ENCODE results near the gene ARHGAP20.
A peak's percentile ranks its signal among the peaks of the same experiment; 100 is the strongest.
"Not testable (repeated sequence)": the region's sequence is repeated elsewhere in the genome, so short reads cannot be mapped to it uniquely, and the experiment has no call there.

The ARHGAP20 gene

DNA sequence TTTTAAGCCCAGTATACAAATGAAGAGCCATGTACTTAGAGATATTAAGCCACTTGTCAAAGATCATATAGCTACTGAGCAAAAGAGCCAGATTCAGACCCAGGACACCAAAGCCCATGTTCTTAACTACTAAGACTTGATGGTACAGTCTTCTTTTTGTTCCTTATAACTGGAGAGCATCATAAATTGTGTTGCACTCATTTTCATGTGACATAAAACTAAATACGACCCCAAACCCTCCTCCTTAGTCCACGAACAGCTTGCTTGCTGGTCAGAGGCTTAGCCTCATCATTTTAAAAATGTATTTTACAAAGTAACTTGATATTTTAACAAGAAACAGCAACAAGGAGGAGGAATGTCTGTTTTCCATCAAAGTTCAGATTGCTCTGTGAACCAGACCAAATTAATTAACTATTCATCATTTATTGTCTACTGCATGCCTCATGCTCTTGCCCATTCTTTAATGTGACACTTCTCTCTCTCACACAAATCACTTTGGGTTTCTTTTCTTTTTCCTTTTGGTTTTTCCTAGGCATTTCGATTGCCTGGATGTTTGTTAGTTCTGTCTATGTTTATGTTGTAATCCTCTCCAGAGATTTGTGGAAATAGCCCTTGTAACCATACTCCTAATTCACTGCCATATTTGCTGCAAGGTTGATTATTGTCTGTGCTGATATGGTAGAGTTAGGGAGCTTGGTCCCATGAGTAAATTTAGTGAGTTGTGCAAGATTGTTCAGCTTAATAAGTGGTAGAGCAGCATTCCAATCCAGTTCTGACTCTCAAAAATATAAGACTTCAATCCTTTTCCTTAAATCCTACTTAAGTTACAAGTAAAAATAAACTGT is 8.4 kb upstream of the ARHGAP20 start:
- DNase-seq (ENCODE audit: low spot score) = no peak

DNA sequence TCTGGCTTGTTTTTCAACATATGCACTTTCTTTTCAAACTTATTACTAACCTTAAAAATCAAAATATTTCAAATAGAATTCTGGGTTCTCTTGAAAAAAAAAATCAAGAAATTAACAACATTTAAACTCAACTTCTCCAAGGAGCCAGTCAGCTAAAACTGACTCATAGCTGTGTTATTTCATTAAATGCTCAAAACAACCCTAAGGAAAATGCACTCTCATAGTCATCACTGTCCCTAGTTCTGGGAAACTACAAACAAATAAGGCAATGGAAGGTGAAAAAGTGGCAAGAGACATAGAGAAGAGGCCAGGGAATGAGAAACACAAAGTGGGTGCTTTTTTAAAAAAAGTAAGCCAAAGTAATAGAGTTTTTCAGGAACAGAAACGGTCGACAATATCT is 4.1 kb upstream of the ARHGAP20 start:
- DNase-seq (ENCODE audit: low spot score) = no peak

DNA sequence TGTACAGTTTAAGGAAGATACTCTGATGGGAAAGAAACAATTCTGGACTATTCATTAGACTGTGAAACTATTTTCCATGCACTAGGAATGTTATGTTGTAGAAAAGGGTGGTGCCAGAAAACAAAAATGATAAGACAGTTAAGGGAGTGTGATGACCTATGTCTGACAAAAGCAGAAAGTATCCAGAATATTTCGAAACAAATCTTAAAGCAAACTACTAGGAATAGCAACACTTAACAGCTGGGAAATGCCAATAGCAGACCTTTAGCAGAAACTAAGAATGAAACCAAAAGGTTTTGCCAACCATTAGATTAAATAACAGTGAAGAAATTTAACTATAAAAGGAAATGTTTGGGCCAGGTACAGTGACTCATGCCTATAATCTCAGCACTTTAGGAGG is 3.3 kb upstream of the ARHGAP20 start:
- DNase-seq (ENCODE audit: low spot score) = no peak

DNA sequence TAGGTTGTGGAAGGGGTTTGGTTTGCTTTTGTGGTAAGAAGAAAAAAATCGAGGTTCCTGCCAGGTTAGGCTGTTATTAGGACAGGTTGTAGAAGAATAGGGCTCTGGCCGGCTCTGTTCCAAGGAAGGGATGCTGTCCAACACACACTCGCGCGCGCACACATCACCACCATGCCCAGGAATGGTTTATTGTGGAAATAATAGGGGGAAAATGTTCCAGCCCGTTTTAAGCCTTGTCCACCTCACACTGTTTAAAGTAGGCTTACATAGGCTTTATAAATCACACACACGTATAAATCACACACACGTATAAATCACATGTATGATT is 1.2 kb upstream of the ARHGAP20 start:
- no peak for DNase-seq (ENCODE audit: low spot score)

DNA sequence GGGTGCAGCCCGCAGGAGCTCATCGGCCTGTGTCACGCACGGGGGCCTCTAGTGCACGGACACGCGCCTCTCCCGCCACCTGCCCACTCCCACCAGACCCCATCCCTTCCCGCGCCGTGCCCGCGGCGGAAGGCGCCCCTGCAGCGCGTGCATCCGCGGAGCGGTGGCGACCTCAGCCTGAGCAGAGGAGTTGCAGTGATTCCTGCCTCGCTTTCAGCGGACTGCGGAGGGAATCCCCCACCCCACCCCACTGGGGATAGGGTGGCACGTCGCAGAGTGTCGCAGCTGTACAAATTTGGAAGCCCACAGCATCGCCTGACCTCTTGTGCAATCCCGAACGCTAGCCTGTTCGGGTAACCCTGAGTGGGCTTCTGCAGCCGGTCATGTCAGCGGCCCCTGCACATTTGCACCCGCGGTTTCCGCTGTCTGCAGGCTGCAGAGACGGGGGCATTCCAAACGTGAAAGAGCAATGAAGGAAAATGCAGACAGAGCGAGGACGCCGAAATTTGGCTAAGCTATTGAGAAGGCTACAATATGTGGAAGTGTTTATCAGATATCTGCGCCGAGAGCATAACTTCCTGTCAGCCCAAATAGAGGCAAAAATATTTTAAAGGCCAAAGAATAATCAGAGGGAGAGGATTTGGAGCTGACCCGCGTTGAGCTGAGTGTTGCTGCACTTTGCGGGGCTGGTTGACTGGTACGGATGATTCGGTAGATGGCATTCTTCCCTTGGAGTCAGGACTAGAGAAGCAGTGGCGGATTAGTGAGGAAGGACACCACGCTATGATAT is 617 bp upstream of the ARHGAP20 start:
- DNase-seq (ENCODE audit: low spot score) = peak; percentile 16

DNA sequence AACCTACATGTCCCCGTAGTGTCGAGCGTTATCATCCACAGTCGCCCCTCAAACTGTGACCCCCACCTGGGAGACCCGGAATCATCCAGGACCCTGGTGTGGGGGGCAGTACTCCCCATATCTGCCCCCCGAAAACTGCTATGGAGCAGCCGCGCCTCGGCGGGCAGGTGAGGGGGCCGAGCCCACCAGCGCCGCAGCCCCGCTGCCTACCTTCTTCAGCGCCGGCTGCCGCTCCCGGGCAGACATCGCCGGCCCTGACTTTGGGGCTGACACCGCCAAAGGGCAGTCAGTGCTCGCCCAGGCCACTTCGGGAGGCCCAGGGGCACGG is 825 bp downstream of the ARHGAP20 start:
- DNase-seq (ENCODE audit: low spot score) = no peak

DNA sequence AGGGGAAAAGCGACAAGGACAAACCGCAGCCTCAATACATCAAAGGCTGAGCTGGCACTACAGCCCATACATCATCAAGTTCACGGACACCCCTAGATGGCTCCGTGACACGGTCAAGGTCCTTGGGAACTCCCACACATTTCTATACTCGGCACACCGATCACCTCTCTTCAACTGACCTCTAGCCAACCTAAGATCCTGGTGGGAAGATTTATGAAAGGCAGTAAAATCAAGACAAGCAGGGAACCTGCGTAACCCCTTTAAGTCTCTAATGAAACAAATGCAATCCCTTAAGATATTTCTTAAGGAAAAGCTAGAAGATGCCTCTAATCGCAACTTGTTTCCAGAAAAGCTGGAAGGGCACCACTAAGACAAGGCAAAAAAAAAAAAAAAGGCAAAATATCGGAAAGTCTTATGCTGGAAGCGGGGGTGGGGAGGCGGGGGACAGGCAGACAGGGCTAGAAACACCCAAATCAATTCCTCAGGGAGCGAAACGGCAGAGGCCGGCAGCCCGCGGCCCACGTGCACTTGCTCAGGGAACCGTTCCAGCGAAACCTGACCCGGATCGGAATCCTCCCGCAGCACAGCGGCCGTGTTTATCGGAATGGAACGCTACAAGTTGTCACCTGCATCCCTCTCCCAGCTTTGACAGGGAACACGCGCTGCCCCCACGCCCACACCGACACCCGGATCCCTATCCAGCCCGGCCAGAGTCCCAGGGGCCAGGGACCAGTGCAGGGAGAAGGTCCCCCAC is 1.4 kb downstream of the ARHGAP20 start:
- DNase-seq (ENCODE audit: low spot score) = no peak

DNA sequence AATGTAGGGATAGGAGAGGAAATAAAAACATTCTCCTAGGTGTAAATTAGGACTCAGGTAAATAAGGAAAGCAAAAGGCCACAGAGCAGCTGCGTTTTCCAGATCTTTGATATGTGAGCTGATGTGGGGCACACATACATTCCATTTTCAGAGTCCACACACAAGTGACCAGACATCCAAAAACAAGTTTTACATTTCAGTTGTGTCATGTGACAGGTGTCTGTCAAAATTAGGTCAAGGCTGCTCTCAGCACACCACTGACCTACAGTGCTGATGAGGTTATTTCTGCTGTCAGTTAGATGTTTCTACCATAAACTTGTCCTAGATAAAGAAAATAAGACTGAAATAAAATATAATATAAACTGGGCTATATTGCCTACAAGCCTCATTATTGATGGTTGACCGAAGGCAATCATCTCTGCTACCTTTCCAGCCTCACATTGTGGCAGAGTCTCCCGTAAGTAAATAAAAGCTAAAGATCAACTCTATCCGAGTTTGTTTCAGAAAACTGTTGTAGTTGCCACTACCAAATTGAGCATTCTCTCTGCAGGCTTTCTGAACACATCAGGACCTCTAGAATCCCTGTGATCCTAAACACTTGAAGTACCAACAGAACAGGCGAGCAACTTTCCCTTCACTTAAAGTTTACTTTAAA is 7.9 kb downstream of the ARHGAP20 start:
- DNase-seq (ENCODE audit: low spot score) = no peak

DNA sequence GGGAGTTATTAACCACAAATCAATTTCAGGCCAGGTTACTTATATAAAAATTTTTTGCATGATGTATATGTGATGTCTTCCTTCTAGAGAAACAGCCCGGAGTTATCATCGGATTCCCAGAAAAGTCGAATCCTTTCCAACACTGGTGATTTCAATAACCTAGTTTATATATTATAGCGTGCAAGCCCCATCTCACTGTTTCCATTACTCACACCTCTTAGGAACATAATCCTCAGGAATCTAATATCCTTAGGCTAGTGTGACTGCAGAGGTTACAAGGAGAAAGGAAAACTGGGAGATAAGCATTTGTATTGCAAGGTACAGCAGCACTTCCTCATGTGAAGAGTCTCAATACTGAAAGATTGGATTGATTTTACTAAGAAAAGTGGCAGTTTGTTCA is 20.3 kb downstream of the ARHGAP20 start:
- DNase-seq (ENCODE audit: low spot score) = no peak

DNA sequence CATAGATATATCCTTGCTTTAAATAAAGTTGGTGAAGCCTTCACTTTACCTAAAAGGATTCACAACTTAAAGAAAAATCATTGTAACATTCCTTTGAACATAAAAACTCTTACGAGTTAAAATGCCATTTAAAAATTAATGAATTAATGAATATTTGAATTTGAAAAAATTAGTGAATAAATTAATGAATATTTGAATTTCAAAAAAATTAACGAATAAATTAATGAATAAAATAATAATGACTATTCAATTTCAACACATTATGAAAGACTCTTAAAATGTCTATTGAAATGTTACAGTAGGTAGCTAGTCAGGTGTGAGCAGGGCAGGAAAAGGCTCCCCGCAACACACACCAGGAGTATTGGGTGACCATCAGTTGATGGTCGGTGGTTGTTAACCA is 22.9 kb downstream of the ARHGAP20 start:
- DNase-seq (ENCODE audit: low spot score) = no peak

DNA sequence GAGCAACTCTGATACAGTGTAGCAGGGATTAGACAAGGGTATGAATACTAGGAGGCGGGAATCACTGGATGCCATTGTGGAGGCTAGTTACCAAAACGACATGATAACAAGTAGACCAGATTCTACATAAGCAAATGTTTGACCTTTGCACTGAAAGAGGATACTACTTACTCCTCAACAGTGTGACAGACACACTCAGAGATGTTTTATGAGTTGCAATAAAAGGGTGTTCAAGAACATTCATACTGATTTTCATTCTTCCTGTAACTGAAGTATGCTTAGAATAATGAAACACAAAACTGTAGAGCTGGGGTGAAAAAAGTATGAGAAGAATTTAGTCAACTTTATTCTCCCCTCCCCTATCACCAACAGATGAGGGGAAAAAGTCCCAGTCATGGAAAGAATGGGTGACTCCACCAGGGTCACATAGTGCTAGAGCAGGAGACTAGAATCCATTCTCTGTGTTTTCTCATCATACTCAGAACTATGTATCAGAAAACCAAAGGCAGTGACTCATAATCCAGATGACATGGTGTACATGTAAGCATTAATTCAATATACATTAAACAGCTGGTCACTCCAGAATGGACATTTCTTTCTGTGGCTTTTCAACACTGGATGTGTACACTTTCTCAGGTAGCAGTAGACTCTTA is 32.8 kb downstream of the ARHGAP20 start:
- DNase-seq (ENCODE audit: low spot score) = no peak

DNA sequence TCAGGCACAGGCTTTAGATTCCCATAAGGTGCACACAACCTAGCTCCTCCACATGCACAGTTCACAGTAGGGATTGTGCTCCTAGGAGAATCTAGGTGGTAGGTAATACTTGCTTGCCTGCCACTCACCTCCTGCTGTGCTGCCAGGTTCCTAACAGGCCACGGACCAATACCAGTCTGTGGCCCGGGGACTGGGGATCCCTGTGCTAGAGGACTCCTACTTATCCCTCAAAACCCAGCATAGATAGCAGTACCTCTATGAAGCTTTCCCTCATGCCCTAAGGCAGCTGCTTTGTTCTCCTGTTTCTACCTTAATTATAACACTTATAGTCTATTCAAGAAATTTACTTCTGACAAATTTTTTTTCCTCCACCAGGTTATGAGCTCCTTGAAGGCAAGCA is 36.7 kb downstream of the ARHGAP20 start:
- no peak for DNase-seq (ENCODE audit: low spot score)

DNA sequence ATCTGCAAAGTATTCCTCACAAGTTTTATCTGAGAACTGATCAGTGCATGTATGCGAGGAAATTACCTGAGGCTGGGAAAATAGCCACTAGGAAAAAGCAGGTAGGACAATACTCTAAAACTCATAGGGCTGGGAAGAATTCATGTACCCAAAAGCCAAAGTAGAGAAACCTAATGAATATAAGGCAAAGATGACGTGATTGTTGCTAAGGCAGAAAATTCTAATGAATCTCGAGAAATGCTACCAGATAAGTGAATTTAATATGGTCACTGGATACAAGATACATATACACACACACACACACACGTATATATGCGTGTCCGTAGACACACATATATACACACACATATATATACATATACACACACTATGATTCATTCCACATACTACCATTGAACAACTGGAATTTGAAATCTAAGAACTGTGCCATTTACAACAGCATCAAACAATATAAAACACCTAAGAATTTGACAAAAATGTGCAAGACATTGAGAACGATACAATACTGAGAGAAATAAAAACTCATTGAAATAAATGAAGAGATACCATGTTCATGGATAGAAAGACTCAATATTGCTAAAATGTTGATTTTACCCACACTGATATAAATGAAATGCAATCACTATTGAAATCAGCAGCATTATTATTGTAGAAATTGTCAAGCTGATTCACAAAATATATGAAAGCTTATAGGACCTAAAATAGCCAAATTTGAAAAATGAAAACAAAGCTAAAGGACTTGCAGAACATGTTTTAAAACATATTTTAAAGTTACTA is 46.4 kb downstream of the ARHGAP20 start:
- DNase-seq (ENCODE audit: low spot score) = no peak

DNA sequence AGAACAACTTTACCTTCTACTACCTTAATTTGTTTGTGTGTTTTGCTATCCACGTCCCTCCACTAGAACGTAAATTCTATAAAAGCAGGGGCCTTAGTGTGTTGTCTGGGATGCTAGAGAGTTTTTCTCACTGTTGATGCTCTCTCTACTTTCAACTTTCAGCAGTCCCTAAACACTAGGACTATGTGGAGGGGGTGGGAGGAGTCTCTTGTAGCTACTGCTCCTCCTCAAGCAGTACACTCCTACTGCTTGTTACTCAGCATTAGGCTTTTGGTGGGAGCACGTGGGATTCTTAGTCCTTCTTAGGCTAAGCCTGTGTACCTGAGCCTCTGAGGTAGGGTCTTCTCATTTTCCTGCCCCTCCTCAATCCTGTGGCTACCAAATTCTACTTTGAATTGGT is 56.3 kb downstream of the ARHGAP20 start:
- no peak for DNase-seq (ENCODE audit: low spot score)

DNA sequence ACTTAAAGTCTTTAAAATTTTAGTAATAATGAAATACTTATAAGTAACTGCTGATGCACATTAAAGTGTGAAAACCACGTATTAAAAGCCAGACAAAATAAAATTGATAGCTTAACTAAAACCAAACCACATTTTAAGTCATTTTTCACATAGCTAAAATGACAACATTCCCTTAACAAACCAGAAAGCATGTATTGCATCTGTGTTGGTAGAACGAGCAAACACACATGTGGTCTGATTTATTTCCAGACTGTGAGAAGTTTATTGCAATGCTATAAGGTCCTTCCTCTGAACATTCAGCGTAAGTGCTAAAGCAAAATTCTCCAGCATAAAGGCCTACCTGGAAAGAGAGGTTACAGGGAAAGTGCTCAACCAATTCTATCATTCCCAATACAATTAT is 57.8 kb downstream of the ARHGAP20 start:
- no peak for DNase-seq (ENCODE audit: low spot score)

DNA sequence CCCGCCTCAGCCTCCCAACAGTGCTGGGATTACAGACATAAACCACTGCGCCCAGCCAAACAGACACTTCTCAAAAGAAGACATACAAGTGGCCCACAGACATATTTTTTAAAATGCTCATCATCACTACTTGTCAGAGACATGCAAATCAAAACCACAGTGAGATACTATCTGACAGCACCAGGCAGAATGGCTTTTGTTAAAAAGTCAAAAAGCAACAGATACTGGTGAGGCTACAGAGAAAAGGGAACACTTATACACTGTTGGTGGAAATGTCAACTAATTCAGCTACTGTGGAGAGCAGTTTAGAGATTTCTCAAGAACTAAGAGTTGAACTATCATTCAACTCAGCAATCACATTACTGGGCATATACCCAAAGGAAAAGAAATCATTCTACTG is 67.0 kb downstream of the ARHGAP20 start:
- DNase-seq (ENCODE audit: low spot score) = no peak

DNA sequence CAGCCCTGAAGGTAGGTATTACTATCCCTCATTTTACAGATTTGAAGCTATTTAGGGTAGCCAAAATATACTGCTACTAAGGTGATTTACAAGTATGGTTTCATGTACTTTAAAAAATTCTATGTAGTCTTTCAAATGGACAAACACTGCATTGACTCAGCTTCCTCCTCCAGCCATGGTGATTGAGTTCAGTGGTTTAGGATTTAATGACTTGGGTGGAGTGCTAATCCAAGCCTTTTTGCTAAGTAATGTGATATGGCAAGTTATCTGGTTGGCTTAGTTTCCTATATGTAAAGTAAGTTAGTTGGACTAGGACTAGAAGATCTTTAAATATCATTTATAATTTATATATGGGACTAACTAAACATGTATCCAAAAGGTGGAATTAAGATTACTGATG is 77.9 kb downstream of the ARHGAP20 start:
- DNase-seq (ENCODE audit: low spot score) = no peak

DNA sequence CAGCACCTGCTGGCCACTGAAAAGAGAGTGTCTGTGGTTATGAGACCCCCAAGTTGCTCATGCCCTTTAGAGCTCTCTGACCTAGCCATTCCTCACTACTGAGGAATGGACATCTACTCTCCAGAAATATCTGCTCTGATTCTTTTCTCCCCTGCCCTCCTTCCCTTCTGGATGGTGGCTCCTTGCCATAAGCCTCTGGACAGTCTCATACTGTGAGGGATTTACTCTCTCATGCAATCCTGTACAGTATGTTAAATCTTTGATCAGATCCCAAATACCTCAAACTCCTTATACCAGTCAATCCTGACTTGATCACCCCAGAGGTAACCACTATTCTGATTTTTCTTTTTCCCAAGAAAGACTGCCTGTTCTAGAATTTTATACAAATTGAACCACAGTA is 80.7 kb downstream of the ARHGAP20 start:
- DNase-seq (ENCODE audit: low spot score) = no peak

DNA sequence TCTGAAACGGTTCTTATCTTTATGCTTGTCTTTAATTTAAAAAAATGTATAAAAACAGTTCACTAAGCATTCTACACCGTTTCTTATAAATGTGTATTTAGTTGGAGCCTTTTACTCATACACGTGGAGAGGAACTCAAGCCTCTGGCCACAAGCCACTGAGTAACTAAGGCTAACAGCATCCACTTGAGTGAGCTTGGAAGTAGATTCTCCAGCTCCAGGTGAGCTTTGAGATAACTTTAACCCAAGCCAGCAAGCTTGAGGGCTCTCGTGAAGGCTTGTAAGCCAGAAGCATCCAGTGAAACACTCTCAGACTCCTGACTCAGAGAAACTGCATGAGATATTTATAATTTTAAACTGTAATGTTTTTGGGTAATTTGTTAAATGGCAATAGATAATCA is 82.6 kb downstream of the ARHGAP20 start:
- DNase-seq (ENCODE audit: low spot score) = no peak

DNA sequence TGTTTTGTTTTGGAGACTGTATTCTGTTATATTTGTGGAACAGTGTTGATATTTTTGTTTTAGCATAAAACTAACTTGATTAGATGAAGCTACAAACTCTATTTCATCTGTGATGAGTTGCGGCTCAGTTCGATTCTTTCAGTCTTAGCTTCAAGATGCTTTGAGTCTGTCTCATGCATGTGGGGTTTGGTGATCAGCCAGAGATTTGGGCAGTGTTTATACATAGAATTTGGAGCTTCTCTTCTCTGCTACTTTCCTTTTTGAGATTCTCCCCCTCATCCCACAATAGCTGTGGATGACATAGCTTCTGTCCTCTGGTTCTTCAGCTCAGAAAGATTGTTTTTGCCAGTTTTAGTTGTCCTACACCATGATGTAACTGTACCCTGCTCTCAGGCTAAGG is 90.4 kb downstream of the ARHGAP20 start:
- no peak for DNase-seq (ENCODE audit: low spot score)

DNA sequence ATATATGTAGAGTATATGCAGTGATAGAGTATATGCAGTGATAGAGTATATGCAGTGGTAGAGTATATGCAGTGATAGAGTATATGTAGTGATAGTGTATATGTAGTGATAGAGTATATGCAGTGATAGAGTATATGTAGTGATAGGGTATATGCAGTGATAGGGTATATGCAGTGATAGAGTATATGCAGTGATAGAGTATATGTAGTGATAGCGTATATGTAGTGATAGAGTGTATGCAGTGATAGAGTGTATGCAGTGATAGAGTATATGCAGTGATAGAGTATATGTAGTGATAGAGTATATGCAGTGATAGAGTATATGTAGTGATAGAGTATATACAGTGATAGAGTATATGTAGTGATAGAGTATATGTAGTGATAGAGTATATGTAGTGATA is 92.9 kb downstream of the ARHGAP20 start:
- not testable (repeated sequence) for DNase-seq (ENCODE audit: low spot score)
